Measurements from ENCODE around the gene DND1.
"Not testable (repeated sequence)": the region's sequence is repeated elsewhere in the genome, so short reads cannot be mapped to it uniquely, and the experiment has no call there.

The DND1 gene

GRCh38 chr5:140631036-140631417 lies 42.3 kb downstream of the DND1 start:
- DNase-seq (ENCODE audit: low spot score in 2 of 2), result no peak
- Histone ChIP-seq H3K4me3 (no peak overlapping the region), H3K36me3 (replicated peaks) (no peaks in the 10 kb centered on the region), H3K27me3 (ENCODE audit: low read depth) (no peaks in the 10 kb centered on the region), H3K9me3 (peaks cover 10% of the 10 kb centered on the region), H3K4me1 (no peaks in the 10 kb centered on the region)
- in situ Hi-C loops (cut with MboI; ENCODE audit: low sequenced_read_pairs), result loop anchor here (5.0 kb wide), 1 partner anchor 69 kb away; the partner anchor contains the start of genes APBB3 and SLC35A4

- H3K4me3 ChIP-seq, result no peak overlapping the region
- peaks cover 10% of the 10 kb centered on the region for H3K9me3 ChIP-seq
- no peaks in the 10 kb centered on the region for H3K36me3 ChIP-seq (replicated peaks)
- H3K27me3 ChIP-seq (ENCODE audit: low read depth), result no peaks in the 10 kb centered on the region
- in situ Hi-C loops (cut with MboI; ENCODE audit: low sequenced_read_pairs), result loop anchor here (5.0 kb wide), 1 partner anchor 68 kb away; the partner anchor contains the start of genes APBB3 and SLC35A4
- no peaks in the 10 kb centered on the region for H3K4me1 ChIP-seq
- no peak for DNase-seq (ENCODE audit: low spot score in 2 of 2)
Observed at GRCh38 chr5:140630292-140631035, 42.9 kb downstream of the DND1 start.

- peaks cover 10% of the 10 kb centered on the region for H3K9me3 ChIP-seq
- no peaks in the 10 kb centered on the region for H3K27me3 ChIP-seq (ENCODE audit: low read depth)
- no peaks in the 10 kb centered on the region for H3K36me3 ChIP-seq (replicated peaks)
- in situ Hi-C loops (cut with MboI; ENCODE audit: low sequenced_read_pairs), result no loop called here
- no peak for DNase-seq (ENCODE audit: low spot score in 2 of 2)
- no peak overlapping the region for H3K4me3 ChIP-seq
- H3K4me1 ChIP-seq, result no peaks in the 10 kb centered on the region
Observed at GRCh38 chr5:140628711-140629110, 44.7 kb downstream of the DND1 start.

DNA sequence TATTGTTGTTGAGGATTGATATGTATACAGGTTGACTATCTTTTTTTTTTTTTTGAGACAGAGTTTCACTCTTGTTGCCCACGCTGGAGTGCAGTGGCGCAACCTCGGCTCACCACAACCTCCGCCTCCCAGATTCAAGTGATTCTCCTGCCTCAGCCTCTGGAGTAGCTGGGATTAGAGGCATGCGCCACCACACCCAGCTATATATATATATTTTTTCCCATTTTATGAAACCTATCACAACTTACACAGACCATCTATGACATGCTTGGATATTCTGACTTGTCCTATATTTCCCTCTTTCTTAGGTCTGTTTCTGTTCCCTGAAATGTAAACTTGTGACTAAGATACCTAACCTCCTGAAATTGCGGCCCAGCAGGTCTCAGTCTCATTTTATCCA lies 45.4 kb downstream of the DND1 start:
- H3K4me1 ChIP-seq, result no peaks in the 10 kb centered on the region
- H3K36me3 ChIP-seq (replicated peaks), result no peaks in the 10 kb centered on the region
- H3K27me3 ChIP-seq (ENCODE audit: low read depth), result no peaks in the 10 kb centered on the region
- H3K4me3 ChIP-seq, result no peak overlapping the region
- peaks cover 10% of the 10 kb centered on the region for H3K9me3 ChIP-seq
- no peak for DNase-seq (ENCODE audit: low spot score in 2 of 2)
- in situ Hi-C loops (cut with MboI; ENCODE audit: low sequenced_read_pairs), result no loop called here

DNA sequence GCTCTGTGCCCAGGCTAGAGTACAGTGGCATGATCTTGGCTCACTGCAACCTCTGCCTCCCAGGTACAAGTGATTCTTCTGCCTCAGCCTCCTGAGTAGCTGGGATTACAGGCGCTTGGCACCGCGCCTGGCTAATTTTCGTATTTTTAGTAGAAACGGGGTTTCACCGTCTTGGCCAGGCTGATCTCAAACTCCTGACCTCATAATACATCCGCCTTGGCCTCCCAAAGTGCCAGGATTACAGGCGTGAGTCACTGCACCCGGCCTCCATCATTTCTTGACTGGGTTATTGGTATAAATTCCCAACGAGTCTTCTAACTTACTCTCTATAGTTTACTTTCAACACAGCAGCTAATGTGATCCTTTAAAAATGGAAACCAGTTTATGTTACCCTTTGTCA lies 48.5 kb downstream of the DND1 start:
- H3K36me3 ChIP-seq (replicated peaks); H3K4me1 ChIP-seq; in situ Hi-C loops (cut with MboI; ENCODE audit: low sequenced_read_pairs); H3K4me3 ChIP-seq; DNase-seq (ENCODE audit: low spot score in 2 of 2); H3K27me3 ChIP-seq (ENCODE audit: low read depth): not testable (repeated sequence)
- H3K9me3 ChIP-seq, result peaks cover 10% of the 10 kb centered on the region

GRCh38 chr5:140623061-140623460 lies 50.3 kb downstream of the DND1 start:
- H3K4me3 ChIP-seq; in situ Hi-C loops (cut with MboI; ENCODE audit: low sequenced_read_pairs); H3K36me3 ChIP-seq (replicated peaks); H3K4me1 ChIP-seq; H3K9me3 ChIP-seq; H3K27me3 ChIP-seq (ENCODE audit: low read depth); DNase-seq (ENCODE audit: low spot score in 2 of 2): not testable (repeated sequence)

- H3K27me3 ChIP-seq (ENCODE audit: low read depth), result no peaks in the 10 kb centered on the region
- no peaks in the 10 kb centered on the region for H3K4me1 ChIP-seq
- peaks cover 2% of the 10 kb centered on the region; the same call in 1 of the 2 replicates for H3K9me3 ChIP-seq
- H3K4me3 ChIP-seq, result no peak overlapping the region
- H3K36me3 ChIP-seq (replicated peaks), result no peaks in the 10 kb centered on the region
- in situ Hi-C loops (cut with MboI; ENCODE audit: low sequenced_read_pairs), result no loop called here
- DNase-seq (ENCODE audit: low spot score in 2 of 2), result no peak
Observed at GRCh38 chr5:140622301-140622700, 51.1 kb downstream of the DND1 start.
